DOHH2 (cell line): ENCODE data around the gene ALKBH6.

Experiments
- EZH2phosphoT487 ChIP-seq: fragments of 200-600 bp; sonication (generic); IDR thresholded peaks from 2 replicates; pipeline ENCODE4 v1.6.1; 2017; ENCODE audit warnings: borderline replicate concordance, mild to moderate bottlenecking, antibody characterized with exemption, low read length, moderate library complexity, mixed read lengths
- TF ChIP-seq, protein P1 (sequence below): fragments of 200-600 bp; sonication (generic); IDR thresholded peaks from one replicate; pipeline ENCODE4 v1.5.1; 2014; ENCODE audit warnings: antibody characterized with exemption, mild to moderate bottlenecking, low read depth, low read length; ENCODE audit not compliant: poor library complexity, severe bottlenecking

DNA sequence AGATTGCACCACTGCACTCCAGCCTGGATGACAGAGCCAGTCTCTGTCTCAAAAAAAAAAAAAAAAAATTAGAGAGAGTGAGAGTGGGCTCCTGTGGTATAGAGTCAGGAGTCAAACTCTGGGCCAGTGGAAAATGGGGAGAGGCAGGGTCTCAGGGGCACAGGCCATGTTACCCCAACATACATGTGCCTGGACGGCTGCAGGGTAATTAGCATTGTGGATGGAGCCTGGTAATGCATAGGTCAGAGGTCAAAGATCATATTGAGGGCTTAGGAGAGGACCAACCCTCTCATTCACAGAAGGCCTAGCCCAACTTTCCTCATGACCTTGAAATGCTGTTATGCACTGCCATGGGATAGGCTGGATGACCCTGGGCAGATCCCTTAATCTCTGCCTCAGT lies 11.5 kb upstream of the ALKBH6 start:
- TF ChIP-seq, protein P1, sequence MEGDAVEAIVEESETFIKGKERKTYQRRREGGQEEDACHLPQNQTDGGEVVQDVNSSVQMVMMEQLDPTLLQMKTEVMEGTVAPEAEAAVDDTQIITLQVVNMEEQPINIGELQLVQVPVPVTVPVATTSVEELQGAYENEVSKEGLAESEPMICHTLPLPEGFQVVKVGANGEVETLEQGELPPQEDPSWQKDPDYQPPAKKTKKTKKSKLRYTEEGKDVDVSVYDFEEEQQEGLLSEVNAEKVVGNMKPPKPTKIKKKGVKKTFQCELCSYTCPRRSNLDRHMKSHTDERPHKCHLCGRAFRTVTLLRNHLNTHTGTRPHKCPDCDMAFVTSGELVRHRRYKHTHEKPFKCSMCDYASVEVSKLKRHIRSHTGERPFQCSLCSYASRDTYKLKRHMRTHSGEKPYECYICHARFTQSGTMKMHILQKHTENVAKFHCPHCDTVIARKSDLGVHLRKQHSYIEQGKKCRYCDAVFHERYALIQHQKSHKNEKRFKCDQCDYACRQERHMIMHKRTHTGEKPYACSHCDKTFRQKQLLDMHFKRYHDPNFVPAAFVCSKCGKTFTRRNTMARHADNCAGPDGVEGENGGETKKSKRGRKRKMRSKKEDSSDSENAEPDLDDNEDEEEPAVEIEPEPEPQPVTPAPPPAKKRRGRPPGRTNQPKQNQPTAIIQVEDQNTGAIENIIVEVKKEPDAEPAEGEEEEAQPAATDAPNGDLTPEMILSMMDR, result no peak
- TF ChIP-seq EZH2phosphoT487, result no peak
